Smooth muscle cell (in vitro differentiated cells): ENCODE data around the gene BLVRB. TPM values are rescaled to one million over a fixed set of nuclear protein-coding genes. Genes with fewer than 3 reads are reported as not detected.

ENCODE experiments used
- DNase-seq: peaks from one replicate; lab custom pipeline; 2025; ENCODE audit not compliant: unreplicated experiment; lab: John Stamatoyannopoulos, UW
- H2AFZ ChIP-seq: fragments of 200-600 bp; sonication (generic); 2 replicates; pipeline ENCODE4 v1.6.0; 2016; ENCODE audit warnings: antibody characterized with exemption, low read depth, mild to moderate bottlenecking
- H3F3A ChIP-seq: fragments of 200-600 bp; sonication (generic); 2 replicates; pipeline ENCODE4 v1.6.0; 2017; ENCODE audit warnings: antibody characterized with exemption, low read depth
- H3K27ac ChIP-seq: fragments of 200-600 bp; sonication (generic); 2 replicates; pipeline ENCODE4 v1.5.1; 2016; ENCODE audit warnings: low read depth, mild to moderate bottlenecking
- H3K27me3 ChIP-seq: fragments of 200-600 bp; sonication (generic); 2 replicates; pipeline ENCODE4 v1.6.1; 2016; ENCODE audit warnings: low read depth, mild to moderate bottlenecking
- H3K36me3 ChIP-seq: fragments of 200-600 bp; sonication (generic); 2 replicates; pipeline ENCODE4 v1.5.1; 2016; ENCODE audit warnings: low read depth
- H3K4me1 ChIP-seq: fragments of 200-600 bp; sonication (generic); 2 replicates; pipeline ENCODE4 v1.5.1; 2016; ENCODE audit warnings: low read depth
- H3K4me2 ChIP-seq: fragments of 200-600 bp; sonication (generic); 2 replicates; pipeline ENCODE4 v1.6.0; 2016; ENCODE audit warnings: mild to moderate bottlenecking
- H3K4me3 ChIP-seq: fragments of 200-600 bp; sonication (generic); 2 replicates; pipeline ENCODE4 v1.5.1; 2016; ENCODE audit warnings: mild to moderate bottlenecking
- H3K79me2 ChIP-seq: fragments of 200-600 bp; sonication (generic); 2 replicates; pipeline ENCODE4 v1.6.0; 2016; ENCODE audit warnings: low read depth, mild to moderate bottlenecking
- H3K9ac ChIP-seq: fragments of 200-600 bp; sonication (generic); 2 replicates; pipeline ENCODE4 v1.6.0; 2016; ENCODE audit warnings: low read depth
- H3K9me3 ChIP-seq: fragments of 200-600 bp; sonication (generic); replicated peaks from 2 replicates; pipeline ENCODE4 v1.5.1; 2016; ENCODE audit warnings: low read depth
- H4K20me1 ChIP-seq: fragments of 200-600 bp; sonication (generic); 2 replicates; pipeline ENCODE4 v1.6.0; 2016; ENCODE audit warnings: low read depth
- WGBS: methylation state at CpG from one replicate; pipeline ENCODE4 v1.1.7; 2016; ENCODE audit warnings: low lambda C conversion rate; 5-methylcytosine and 5-hydroxymethylcytosine counted together
- polyA plus RNA-seq: library from polyadenylated mRNA; unstranded; fragments of >200 nt; fragmentation: Nextera tagmentation; extraction: Ambion mirVana; gene quantifications from 2 replicates; pipeline ENCODE4 v1.2.1, GENCODE V29; 2016
- total RNA-seq: library from RNA; depleted of rRNA; stranded (reverse); fragments of >200 nt; gene quantifications from 2 replicates; pipeline ENCODE4 v1.2.3, GENCODE V29; 2014
- TF ChIP-seq, protein P1 (sequence below): fragments of 200-600 bp; sonication (generic); IDR thresholded peaks from 2 replicates; pipeline ENCODE4 v1.5.1; 2017; ENCODE audit warnings: borderline replicate concordance, mild to moderate bottlenecking, antibody characterized with exemption; ENCODE audit not compliant: insufficient read depth, poor library complexity, severe bottlenecking

The BLVRB gene
- total and polyA plus RNA-seq, 2 experiments from 2014 or later = 50.3 to 86.4 TPM

DNA sequence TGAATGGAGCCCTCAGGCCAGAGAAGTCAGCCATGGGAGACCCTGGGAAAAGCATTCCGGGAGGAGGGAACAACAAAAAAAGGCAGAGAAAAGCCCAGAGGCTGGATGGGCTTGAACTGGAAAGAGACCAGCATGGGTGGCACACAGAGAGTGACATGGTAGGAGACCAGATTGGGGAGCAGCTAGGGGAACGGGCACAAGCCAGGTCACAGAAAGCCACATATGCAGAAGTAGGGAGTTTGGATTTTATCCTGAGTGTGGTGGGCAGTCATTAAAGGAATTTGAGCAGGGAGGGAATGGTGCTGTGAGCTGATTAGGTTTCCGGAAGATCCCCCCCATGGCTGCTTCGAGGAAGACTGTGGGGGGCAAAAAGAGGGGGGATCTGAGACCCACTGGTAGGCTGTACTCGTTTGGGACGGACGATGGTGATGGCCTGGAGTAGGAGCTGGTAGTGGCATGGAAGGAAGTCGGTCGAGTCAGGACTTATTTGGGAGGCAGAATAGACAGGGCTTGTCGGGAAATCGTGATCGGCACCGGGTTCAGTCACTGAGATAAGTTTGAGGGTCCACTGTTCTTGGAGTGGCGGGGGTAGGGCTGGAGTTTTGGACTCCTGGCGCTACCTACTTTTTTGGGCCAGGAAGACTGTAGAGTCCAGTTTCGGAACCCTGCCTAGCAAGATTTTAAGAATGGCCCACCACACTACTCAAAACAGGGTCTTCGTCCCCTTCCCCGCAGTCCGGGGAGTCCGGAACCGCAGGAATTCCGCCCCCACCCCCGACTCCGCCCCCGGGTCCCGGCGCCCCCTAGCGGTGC is 40.7 kb downstream of the BLVRB start:
- TF ChIP-seq, protein P1, sequence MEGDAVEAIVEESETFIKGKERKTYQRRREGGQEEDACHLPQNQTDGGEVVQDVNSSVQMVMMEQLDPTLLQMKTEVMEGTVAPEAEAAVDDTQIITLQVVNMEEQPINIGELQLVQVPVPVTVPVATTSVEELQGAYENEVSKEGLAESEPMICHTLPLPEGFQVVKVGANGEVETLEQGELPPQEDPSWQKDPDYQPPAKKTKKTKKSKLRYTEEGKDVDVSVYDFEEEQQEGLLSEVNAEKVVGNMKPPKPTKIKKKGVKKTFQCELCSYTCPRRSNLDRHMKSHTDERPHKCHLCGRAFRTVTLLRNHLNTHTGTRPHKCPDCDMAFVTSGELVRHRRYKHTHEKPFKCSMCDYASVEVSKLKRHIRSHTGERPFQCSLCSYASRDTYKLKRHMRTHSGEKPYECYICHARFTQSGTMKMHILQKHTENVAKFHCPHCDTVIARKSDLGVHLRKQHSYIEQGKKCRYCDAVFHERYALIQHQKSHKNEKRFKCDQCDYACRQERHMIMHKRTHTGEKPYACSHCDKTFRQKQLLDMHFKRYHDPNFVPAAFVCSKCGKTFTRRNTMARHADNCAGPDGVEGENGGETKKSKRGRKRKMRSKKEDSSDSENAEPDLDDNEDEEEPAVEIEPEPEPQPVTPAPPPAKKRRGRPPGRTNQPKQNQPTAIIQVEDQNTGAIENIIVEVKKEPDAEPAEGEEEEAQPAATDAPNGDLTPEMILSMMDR = no peak
- no peak overlapping the region for H2AFZ ChIP-seq
- no peaks in the 10 kb centered on the region for H3K27me3 ChIP-seq
- H3K79me2 ChIP-seq = peaks cover 39% of the 10 kb centered on the region
- peaks cover 17% of the 10 kb centered on the region for H3F3A ChIP-seq
- peaks cover 29% of the 10 kb centered on the region for H4K20me1 ChIP-seq
- H3K27ac ChIP-seq = peak overlapping the region; percentile 97
- peak overlapping the region; percentile 98 for H3K9ac ChIP-seq
- DNase-seq = no peak
- H3K36me3 ChIP-seq = no peaks in the 10 kb centered on the region
- WGBS = under 1% methylated on average over 21 of the region's 28 CpGs
- H3K4me1 ChIP-seq = peaks cover 18% of the 10 kb centered on the region
- peak overlapping the region; percentile 92 for H3K4me3 ChIP-seq
- no peaks in the 10 kb centered on the region for H3K9me3 ChIP-seq
- H3K4me2 ChIP-seq = peak overlapping the region; percentile 100

DNA sequence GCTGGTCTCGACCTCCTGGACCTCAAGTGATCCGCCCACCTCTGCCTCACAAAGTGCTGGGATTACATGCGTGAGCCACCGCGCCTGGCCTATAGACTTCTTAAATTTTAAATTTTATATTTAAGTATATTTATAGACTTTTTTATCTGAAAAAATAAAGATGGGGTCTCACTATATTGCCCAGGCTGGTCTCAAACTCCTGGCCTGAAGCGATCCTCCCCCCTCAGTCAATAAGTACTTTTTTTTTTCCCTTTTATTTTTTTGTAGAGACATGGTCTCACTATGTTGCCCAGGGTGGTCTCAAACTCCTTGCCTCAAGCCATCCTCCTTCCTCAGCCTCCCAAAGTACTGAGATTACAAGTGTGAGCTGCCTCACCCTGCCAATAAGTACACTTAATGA is 41.6 kb downstream of the BLVRB start:
- DNase-seq = no peak
- H2AFZ ChIP-seq = no peak overlapping the region
- TF ChIP-seq, protein P1 = no peak
- peak overlapping the region; percentile 92 for H3K4me3 ChIP-seq
- no peaks in the 10 kb centered on the region for H3K36me3 ChIP-seq
- H3K4me1 ChIP-seq = peaks cover 18% of the 10 kb centered on the region
- peak overlapping the region; percentile 98 for H3K9ac ChIP-seq
- H3F3A ChIP-seq = peaks cover 14% of the 10 kb centered on the region
- H3K27ac ChIP-seq = peak overlapping the region; percentile 97
- 83% methylated on average over 6 of the region's 6 CpGs for WGBS
- peak overlapping the region; percentile 100 for H3K4me2 ChIP-seq
- H4K20me1 ChIP-seq = peaks cover 29% of the 10 kb centered on the region
- H3K9me3 ChIP-seq = no peaks in the 10 kb centered on the region
- no peaks in the 10 kb centered on the region for H3K27me3 ChIP-seq
- H3K79me2 ChIP-seq = peaks cover 39% of the 10 kb centered on the region

DNA sequence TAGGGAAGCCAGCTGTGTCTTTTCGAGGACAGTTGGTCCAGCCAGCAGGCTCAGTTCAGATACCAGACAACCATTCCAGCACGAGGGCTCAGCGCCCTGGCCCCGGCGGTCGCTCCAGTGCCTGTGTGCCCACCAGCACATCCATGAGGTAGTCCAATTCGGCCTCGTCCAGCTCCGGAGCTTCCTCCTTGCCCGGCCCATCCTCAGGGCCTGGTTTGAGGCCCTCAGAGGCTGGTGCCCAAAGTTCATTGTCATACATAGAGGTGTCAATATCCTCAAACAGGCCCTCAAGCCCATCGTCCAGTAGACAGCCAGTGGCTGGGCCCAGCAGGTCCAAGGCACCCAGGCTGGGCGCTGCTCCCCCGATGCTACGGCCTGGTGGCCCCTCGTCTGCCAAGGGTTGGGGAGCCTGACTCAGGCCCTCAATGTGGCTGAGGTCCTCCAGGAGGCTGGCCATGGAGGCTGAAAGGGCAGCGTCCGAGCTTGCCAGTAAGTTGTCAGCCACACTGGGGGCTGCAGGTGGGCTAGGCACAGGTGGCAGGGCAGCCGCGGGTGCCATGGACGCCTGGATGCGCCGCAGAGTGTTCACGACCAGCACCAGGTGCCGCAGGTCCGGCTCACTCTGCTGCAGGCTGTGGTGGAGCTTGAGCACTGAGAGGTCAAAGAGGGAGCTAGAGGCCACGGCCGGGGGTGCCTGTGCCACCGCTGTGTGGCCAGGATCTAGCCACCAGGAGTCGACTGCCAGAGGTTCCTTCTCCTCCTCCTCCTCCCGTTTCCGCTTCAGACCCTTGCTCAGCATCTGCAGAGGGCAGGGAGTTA is 42.6 kb downstream of the BLVRB start:
- Histone ChIP-seq H3K27me3 (no peaks in the 10 kb centered on the region), H3K79me2 (peaks cover 39% of the 10 kb centered on the region), H2AFZ (no peak overlapping the region), H3K9me3 (no peaks in the 10 kb centered on the region), H3K4me2 (peak overlapping the region; percentile 100), H4K20me1 (peaks cover 29% of the 10 kb centered on the region), H3K4me3 (peak overlapping the region; percentile 92), H3K27ac (peak overlapping the region; percentile 97), H3F3A (peaks cover 12% of the 10 kb centered on the region), H3K36me3 (no peaks in the 10 kb centered on the region), H3K4me1 (peaks cover 18% of the 10 kb centered on the region), H3K9ac (peak overlapping the region; percentile 98)
- 91% methylated on average over 31 of the region's 31 CpGs for WGBS
- TF ChIP-seq, protein P1 = no peak
- no peak for DNase-seq
